IPS-NIHi7 (cell line): ENCODE measurements around the gene ALDH3A2.
"Not testable (repeated sequence)": the region's sequence is repeated elsewhere in the genome, so short reads cannot be mapped to it uniquely, and the experiment has no call there.

Experiments
- DNase-seq: peaks from one replicate; pipeline ENCODE4 v3.0.0; 2012; ENCODE audit warnings: mixed read lengths; ENCODE audit errors: extremely low spot score

Gene ALDH3A2

GRCh38 chr17:19678581-19679453 is 30.3 kb downstream of the ALDH3A2 start:
- no peak for DNase-seq

DNA sequence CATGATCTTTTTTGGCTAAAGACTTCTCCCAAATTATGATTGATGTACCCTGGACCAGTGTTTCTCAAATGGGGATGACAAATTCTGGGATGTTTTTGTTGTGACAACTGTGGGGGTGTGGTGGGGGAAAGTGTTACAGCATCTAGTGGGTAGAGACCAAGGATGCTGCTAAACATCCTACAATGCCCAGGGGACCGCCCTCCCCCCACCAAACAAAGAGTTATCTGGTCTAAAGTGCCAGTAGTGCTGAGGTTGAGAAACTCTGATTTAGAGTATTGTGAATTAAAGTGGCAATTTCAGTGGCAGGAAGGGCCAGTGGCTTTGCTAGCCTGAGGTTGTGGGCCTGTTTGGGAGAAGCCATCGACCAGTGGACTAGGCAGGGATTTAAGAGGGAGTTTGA is 34.6 kb downstream of the ALDH3A2 start:
- no peak for DNase-seq

DNA sequence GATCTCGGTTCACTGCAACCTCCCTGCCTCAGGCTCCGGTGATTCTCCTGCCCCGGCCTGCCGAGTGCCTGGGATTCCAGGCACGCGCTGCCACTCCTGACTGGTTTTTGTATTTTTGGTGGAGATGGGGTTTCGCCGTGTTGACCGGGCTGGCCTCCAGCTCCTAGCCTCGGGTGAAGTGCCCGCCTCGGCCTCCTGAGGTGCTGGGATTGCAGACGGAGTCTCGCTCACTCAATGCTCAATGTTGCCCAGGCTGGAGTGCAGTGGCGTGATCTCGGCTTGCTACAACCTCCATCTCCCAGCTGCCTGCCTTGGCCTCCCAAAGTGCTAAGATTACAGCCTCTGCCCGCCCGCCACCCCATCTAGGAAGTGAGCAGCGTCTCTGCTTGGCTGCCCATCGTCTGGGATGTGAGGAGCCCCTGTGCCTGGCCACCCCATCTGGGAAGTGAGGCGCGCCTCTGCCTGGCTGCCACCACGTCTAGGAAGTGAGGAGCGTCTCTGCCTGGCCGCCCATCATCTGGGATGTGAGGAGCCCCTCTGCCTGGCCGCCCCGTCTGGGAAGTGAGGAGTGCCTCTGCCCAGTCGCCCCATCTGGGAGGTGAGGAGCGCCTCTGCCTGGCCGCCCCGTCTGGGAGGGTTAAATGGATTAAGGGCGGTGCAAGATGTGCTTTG is 36.5 kb downstream of the ALDH3A2 start:
- DNase-seq: not testable (repeated sequence)

DNA sequence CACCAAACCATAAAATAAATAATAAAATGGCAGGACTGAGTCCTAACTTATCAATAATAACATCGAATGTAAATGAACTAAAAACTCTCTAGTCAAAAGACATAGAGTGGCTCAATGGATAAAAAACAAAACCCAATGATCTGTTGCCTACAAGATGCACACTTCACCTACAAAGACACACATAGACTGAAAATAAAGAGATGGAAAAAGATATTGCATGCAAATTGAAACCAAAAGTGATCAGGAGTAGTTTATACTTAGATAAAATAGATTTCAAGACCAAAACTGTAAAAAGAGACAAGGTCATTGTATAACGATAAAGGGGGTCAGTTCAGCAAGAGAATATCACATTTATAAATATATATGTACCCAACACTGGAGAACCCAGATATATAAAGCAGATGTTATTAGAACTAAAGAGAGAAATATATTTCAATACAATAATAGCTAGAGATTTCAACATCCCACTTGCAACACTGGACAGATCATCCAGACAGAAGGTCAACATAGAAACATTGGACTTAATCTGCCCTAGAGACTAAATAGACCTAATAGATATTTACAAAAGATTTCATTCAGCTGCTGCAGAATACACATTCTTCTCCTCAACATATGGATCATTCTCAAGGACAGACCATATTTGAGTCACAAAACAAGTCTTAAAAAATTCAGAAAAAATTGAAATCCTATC is 38.0 kb downstream of the ALDH3A2 start:
- DNase-seq: no peak

DNA sequence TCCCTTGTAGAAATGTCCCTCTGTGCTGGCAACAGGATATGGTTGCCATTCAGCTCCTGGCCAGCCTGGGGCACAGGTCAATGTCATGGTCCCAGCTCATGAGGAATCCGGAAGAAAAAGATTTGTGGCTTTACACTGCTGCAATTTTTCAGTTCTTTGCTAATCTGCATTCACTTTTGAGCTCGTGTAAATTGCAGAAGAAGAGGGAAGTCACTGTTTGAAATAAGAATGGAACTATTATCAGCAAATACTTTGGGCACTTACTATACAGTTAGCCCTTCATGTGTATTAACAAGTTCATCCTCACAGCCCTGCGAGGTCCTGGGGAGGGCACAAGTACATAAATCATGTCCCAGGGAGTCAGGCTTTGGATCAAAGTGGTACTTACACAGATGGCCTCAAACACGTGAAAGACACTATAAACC is 53.7 kb downstream of the ALDH3A2 start:
- DNase-seq: no peak

GRCh38 chr17:19703106-19703827 is 54.7 kb downstream of the ALDH3A2 start:
- DNase-seq: peak; percentile 15

DNA sequence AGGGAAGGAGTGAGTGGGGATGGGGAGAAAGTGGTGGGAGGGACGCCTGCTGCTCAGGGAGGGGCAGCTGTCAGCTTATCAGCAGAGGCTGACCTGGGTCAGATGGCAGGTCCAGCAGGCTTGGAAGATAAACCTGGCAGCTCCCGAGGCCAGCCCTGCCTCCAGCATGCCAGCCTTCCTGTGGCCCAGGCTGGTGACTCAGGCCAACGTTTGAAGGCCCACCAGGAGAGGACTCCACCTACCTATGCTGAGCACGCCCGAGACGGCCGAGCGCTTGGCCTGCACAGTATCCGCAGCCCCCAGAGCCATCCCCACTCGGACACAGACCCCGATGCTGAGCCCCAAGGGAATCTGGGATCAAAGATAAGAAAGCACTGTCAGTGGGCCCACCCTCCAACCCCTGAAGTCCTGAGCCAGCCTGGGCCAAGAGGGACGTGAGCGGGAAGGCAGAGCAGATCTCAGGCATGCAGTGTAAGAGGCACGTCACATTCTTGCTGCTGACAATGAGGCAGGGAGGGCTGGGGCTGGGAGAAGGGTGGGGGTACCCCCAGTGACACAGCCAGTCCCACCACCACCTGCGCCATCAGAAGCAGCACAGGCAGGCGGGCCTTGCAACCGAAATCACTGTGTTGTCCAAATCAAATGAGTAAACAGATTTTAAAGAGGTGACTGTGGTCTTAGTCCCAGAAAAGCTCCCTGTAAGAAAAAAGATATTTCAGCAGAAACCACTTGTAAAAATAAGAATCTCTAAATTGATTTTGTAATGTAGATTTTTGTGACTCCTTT is 55.5 kb downstream of the ALDH3A2 start:
- DNase-seq: peak; percentile 60

- DNase-seq: no peak
Measured at GRCh38 chr17:19705201-19705600, 56.6 kb downstream of the ALDH3A2 start.

DNA sequence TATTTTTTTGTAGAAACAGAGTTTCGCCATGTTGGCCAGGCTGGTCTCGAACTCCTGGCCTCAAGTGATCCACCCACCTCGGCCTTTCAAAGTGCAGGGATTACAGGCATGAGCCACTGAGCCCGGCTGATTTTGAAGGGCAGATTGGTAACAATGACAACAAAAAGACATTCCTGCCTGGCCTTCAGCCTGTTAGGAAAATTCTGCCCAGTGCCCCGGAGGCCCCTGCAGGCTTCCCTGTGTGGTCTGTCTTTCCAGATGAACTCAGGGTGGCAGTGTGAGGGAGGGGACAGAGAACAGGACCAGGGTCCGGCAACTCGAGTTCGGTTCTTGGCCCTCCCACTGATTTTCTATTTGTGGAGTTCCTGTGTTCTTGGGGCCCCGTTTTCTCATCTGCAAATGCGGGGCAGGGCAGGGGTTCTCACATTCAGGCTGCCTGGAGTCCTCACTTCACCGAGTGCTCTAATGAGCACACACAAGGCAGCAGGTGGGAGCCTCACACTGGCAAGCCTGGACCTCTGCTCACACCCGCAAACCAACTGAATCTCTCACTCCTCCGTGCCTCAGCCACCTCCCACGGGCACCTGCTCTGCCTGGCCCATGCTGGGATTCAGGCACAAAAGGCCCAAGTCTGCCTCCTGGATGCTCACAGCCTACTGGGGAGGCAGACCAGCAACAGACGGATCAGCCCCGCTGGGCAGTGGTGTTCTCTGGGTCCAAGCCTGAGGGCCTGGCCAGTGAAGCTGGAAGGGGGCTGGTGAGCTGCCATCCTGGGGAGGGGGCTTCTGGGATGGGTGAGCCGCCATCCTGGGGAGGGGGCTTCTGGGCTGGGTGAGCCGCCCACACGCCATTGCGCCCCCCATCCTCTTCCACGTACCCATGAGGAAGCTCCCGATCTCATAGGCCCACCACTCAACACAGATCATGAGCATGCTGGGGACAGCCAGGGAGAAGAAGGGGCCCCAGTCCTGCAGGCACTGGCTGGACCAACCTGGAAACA is 57.5 kb downstream of the ALDH3A2 start:
- DNase-seq: peak; percentile 22

DNA sequence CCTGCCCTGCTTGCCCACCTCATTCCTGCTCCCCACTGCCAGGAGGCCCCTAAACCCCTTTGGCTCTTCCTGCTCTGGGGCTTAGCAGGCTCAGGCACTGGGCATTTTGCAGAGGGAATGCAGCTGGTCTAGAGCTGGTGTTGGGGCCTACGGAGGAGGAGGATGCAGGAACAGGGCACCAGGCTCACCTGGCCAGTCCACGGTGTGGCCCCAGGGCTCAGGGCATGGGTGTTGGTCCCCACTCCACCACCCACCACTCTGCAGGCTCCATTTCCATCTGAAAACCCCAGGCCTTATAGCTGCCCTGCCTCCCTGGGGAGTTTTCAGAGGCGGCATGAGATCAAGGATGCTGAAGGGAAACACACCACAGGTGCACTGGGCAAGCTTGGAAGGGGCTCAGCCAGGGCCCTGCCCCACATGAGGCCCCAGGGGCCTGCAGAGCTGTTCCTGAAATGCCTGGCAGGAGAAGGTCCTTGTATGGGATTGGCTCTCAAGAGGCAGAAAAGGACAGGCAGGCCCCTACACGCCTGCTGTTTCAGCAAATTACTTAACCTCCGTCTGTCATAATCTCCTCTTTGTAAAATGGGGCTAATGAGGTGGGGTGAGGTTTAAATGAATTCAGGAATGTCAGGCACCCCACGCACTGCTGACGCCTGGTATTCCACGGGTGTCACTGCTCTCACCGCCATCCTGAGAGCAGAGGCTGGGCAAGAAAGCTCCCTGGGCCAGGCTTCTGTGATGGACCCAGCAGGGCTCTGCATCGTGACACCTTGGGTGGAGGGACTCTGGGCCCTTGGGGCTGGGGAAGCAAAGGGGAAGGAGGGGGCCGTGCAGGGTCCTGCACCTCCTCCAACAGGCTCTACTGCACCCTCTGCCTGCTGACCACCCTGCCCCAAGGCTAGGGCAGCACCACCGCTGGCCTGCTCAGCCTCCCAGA is 58.5 kb downstream of the ALDH3A2 start:
- DNase-seq: peak; percentile 11

- DNase-seq: no peak
Measured at GRCh38 chr17:19707728-19708221, 59.2 kb downstream of the ALDH3A2 start.

DNA sequence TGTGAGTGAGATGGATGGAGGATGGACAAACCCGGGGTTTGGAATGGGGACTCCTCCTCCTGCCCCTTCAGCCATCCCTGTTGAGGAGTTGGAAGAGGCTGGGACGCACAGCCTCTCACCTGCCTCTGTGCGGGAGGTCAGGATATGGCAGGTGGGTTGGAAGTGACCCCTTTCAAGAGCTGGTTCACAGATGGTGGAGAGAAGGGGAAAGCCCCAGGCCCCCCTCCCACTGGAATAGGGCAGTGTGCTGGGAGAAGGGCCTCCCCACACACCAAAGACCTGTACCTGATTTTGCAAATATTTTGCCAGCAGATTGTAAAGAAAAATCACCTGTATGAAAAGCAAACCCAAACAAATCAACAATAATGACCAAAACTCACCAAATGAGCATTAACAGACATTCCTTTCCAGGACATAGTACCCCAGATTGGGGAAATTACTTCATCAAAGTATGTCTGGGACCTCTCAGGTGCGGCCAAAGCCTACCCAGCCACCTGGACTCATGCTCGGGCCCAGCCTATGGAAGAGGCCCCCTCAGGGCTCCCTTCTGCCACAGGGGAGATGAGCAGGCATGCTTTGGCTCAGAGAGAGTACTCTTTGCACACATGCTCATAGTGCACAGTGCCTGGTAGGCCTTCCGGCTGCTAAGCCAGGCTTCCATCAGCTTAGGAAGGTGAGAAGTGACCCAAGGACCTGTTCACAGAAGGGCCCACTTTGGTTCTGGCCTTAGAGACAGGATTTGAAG is 60.1 kb downstream of the ALDH3A2 start:
- no peak for DNase-seq

DNA sequence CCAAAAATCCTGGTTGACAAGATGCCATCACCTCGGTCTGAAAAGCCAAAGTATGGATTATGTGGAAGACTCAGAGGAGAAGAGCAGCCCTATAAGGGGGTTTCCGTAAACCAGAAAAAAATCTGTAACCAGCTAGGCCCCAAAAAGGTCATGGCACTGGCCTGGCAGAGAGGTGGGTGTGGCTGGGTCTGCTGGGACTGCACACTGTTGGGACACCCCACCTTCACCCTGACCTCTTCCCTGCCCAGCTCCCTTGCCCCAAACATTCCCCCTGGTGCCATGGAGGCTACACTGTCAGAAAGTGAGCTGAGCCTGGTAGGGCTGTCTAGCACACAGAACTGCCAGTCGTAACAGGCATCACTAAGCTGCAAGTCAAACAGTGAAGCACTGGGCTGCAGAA is 61.3 kb downstream of the ALDH3A2 start:
- no peak for DNase-seq

DNA sequence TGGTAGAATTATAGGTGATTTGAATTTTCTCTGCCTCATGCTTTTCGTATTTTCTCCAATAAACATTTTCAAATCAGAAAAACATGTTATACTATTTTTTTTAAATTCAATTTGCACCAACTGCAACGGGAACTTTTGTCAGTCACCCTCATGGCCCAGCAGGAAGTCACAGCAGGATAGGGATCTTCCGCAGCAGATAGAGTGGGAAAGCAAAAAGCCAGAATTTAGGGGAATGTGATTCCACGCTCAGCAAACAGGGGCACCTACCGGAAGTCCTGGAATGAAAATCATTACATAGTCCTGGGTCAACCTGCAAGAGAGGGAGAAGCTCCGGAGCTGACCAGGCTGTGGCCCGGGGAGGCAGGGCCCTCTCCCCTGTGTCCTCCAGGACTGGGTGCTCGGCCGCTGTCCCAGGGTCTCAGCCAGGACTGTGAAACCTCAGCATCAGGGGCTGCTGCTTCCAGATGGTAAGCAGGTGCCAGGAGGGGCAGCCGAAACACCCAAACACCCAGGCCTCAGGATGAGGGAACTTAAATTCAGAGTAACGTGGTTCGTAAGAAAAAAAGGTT is 64.0 kb downstream of the ALDH3A2 start:
- peak; percentile 16 for DNase-seq

- DNase-seq: peak; percentile 55
Measured at GRCh38 chr17:19713462-19713861, 64.9 kb downstream of the ALDH3A2 start.

DNA sequence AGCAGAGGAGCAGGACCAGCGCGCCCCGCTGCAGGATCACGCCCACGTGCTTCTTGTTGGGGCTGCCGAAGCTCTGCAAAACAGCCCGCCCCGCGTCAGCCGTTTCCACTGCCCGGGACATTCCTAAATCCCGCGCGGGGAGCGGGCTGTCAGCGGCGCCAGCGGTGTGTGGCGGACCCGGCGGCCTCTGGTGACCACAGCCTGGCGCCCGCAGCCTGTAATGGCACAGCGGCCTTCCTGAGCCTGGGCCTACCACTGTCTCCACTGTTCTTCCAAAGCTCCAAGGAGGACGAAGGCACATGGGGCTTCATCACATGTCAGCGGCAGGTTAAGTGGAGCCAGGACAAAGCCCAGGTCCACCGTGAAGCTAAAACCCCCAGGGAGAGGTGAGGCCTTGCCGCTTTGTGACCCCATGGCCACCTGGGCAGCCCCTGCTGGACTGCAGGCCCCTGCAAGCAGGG is 65.4 kb downstream of the ALDH3A2 start:
- DNase-seq: no peak
